Measurements from ENCODE around the gene PCDHGA12.
A peak's percentile ranks its signal among the peaks of the same experiment; 100 is the strongest.
"Not testable (repeated sequence)": the region's sequence is repeated elsewhere in the genome, so short reads cannot be mapped to it uniquely, and the experiment has no call there.

Gene PCDHGA12

DNA sequence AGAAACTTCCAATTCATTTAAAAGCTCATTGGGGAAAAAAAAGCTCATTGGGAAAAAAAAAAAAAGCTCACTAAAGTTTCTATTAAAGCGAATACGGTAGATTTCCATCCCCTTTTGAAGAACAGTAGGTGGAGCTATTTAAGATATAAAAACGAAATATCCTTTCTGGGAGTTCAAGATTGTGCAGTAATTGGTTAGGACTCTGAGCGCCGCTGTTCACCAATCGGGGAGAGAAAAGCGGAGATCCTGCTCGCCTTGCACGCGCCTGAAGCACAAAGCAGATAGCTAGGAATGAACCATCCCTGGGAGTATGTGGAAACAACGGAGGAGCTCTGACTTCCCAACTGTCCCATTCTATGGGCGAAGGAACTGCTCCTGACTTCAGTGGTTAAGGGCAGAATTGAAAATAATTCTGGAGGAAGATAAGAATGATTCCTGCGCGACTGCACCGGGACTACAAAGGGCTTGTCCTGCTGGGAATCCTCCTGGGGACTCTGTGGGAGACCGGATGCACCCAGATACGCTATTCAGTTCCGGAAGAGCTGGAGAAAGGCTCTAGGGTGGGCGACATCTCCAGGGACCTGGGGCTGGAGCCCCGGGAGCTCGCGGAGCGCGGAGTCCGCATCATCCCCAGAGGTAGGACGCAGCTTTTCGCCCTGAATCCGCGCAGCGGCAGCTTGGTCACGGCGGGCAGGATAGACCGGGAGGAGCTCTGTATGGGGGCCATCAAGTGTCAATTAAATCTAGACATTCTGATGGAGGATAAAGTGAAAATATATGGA is at the start of gene PCDHGA12:
Gene PCDHGA12 (plus strand): TSS at position 176 of the 782 bp plus-strand sequence. CDS start 253 bp downstream, at position 429.
- no peak within 1 kb of the TSS for H3K27ac ChIP-seq
- TF ChIP-seq, protein P1, sequence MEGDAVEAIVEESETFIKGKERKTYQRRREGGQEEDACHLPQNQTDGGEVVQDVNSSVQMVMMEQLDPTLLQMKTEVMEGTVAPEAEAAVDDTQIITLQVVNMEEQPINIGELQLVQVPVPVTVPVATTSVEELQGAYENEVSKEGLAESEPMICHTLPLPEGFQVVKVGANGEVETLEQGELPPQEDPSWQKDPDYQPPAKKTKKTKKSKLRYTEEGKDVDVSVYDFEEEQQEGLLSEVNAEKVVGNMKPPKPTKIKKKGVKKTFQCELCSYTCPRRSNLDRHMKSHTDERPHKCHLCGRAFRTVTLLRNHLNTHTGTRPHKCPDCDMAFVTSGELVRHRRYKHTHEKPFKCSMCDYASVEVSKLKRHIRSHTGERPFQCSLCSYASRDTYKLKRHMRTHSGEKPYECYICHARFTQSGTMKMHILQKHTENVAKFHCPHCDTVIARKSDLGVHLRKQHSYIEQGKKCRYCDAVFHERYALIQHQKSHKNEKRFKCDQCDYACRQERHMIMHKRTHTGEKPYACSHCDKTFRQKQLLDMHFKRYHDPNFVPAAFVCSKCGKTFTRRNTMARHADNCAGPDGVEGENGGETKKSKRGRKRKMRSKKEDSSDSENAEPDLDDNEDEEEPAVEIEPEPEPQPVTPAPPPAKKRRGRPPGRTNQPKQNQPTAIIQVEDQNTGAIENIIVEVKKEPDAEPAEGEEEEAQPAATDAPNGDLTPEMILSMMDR (IDR thresholded peaks at IDR 0.05) = peak; percentile 74
- TF ChIP-seq ZFX (IDR thresholded peaks at IDR 0.05; ENCODE audit: borderline replicate concordance) = no peak

DNA sequence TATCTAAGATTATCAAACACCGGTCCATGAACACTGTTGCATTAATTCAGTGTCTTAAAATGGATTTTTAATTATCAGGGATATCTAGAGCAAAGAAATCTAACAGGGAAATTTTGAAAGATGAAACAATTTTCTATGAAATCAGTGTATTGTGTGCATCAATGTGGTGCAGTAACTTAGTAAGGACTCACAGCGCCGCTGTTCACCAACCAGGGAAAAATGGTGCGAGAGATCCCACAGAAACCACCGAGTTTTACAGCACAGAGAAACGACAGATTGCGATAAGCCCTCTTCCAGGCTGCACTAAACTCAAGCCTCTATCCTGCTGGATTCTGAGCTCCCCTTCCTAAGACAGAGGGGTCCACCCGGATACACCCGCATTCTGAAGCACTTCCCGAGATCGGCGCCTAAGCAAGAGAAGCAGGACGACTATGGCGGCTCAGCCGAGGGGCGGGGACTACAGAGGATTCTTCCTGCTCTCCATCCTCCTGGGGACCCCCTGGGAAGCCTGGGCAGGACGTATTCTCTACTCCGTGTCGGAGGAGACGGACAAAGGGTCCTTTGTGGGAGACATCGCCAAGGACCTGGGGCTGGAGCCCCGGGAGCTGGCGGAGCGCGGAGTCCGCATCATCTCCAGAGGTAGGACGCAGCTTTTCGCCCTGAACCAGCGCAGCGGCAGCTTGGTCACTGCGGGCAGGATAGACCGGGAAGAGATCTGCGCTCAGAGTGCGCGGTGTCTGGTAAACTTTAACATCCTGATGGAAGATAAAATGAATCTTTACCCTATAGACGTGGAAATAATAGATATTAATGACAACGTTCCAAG is 47.6 kb upstream of the PCDHGA12 start, which contains the start of gene PCDHGA7:
Gene PCDHGA7 (plus strand): TSS at position 274 of the 826 bp plus-strand sequence. CDS start 158 bp downstream, at position 432.
- H3K27ac ChIP-seq = no peak within 1 kb of the TSS
- TF ChIP-seq, protein P1 (IDR thresholded peaks at IDR 0.05) = peak; percentile 72
- TF ChIP-seq ZFX (IDR thresholded peaks at IDR 0.05; ENCODE audit: borderline replicate concordance) = no peak

DNA sequence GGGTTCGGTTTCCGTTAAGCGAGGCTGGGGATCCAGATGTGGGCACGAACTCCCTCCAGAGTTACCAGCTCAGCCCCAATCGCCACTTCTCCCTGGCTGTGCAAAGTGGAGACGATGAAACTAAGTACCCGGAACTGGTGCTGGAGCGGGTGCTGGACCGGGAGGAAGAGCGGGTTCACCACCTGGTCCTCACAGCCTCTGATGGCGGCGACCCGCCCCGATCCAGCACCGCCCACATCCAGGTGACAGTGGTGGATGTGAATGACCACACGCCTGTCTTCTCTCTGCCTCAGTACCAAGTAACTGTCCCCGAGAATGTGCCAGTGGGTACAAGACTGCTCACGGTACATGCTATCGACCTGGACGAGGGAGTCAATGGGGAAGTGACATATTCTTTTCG is 47.0 kb upstream of the PCDHGA12 start:
- no peak overlapping the region for H3K27ac ChIP-seq
- TF ChIP-seq, protein P1 (IDR thresholded peaks at IDR 0.05) = no peak
- no peak for TF ChIP-seq ZFX (IDR thresholded peaks at IDR 0.05; ENCODE audit: borderline replicate concordance)

DNA sequence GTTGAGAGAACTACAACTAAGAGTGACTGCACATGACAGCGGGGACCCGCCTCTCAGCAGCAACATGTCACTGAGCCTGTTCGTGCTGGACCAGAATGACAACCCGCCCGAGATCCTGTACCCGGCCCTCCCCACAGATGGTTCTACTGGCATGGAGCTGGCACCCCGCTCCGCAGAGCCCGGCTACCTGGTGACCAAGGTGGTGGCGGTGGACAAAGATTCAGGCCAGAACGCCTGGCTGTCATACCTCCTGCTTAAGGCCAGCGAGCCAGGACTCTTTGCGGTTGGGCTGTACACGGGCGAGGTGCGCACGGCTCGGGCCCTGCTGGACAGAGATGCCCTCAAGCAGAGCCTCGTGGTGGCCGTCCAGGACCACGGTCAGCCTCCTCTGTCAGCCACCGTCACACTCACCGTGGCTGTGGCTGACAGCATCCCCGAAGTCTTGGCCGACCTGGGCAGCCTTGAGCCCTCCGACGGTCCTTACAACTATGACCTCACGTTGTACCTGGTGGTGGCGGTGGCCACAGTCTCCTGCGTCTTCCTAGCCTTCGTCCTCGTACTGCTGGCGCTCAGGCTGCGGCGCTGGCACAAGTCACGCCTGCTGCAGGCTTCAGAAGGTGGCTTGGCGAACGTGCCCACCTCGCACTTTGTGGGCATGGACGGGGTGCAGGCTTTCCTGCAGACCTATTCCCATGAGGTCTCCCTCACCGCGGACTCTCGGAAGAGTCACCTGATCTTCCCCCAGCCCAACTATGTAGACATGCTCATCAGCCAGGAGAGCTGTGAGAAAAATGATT is 45.6 kb upstream of the PCDHGA12 start:
- TF ChIP-seq, protein P1 (IDR thresholded peaks at IDR 0.05) = no peak
- TF ChIP-seq ZFX (IDR thresholded peaks at IDR 0.05; ENCODE audit: borderline replicate concordance) = no peak
- no peak overlapping the region for H3K27ac ChIP-seq

DNA sequence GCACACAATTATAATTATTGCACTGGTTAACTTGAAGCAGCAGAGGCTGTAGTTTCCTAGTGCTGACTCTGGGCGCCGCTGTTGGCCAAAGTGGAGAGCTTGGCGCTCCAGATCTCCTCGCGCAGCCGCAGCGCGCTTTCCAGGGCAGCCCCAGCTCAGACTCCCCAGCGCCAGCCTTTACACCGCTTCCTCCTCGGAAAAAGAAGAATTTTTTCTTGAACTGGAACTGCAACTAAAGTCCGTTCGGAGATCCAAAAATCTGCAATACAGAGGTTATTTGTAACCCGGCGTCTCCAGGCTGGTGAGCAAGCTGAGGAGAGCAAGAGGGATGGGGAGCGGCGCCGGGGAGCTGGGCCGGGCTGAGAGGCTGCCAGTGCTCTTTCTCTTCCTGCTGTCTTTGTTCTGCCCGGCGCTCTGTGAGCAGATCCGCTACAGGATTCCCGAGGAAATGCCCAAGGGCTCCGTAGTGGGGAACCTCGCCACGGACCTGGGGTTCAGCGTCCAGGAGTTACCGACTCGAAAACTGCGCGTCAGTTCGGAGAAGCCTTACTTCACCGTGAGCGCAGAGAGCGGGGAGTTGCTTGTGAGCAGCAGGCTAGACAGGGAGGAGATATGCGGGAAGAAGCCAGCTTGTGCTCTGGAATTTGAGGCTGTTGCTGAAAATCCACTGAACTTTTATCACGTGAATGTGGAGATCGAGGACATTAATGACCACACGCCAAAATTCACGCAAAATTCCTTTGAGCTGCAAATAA is 42.6 kb upstream of the PCDHGA12 start, which contains the start of gene PCDHGB4:
Gene PCDHGB4 (plus strand): TSS at position 142 of the 755 bp plus-strand sequence. CDS start 187 bp downstream, at position 329.
- H3K27ac ChIP-seq = not testable (repeated sequence)
- TF ChIP-seq, protein P1 (IDR thresholded peaks at IDR 0.05) = peak; percentile 71

DNA sequence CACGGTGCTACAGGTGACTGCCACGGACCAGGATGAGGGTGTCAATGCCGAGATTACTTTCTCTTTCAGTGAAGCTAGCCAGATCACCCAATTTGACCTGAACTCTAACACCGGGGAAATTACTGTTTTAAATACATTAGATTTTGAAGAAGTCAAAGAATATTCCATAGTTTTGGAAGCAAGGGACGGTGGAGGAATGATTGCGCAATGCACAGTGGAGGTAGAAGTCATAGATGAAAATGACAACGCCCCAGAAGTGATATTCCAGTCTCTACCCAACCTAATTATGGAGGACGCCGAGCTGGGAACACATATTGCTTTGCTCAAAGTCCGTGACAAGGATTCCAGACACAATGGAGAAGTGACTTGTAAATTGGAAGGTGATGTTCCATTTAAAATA is 41.6 kb upstream of the PCDHGA12 start:
- TF ChIP-seq ZFX (IDR thresholded peaks at IDR 0.05; ENCODE audit: borderline replicate concordance) = no peak
- TF ChIP-seq, protein P1 (IDR thresholded peaks at IDR 0.05) = no peak
- no peak overlapping the region for H3K27ac ChIP-seq
